ENCODE data around the gene HMGXB4. TPM values are rescaled to one million over a fixed set of nuclear protein-coding genes. Genes with fewer than 3 reads are reported as not detected.

HMGXB4 gene
- total RNA-seq, 3 donors from 2014 or later = 18.1 to 21.7 (median 21.6) TPM

DNA sequence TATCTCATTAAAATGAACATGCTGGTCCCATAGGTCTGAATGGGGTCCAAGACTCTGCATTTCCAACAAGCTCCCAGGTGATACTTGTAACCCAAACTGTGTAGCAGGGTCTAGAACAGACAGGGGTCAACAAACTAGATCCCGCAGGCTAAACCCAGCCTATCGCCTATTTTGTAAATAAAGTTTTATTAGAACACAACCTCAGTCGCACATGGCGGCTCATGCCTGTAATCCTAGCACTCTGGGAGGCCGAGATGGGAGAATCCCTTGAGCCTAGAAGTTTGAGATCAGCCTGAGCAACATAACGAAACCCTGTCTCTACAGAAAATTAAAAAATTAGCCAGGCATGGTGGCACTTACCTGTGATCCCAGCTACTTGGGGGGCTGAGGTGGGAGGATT lies 42.3 kb upstream of the HMGXB4 start:
- ATAC-seq = no peak
- TF ChIP-seq, protein P1, sequence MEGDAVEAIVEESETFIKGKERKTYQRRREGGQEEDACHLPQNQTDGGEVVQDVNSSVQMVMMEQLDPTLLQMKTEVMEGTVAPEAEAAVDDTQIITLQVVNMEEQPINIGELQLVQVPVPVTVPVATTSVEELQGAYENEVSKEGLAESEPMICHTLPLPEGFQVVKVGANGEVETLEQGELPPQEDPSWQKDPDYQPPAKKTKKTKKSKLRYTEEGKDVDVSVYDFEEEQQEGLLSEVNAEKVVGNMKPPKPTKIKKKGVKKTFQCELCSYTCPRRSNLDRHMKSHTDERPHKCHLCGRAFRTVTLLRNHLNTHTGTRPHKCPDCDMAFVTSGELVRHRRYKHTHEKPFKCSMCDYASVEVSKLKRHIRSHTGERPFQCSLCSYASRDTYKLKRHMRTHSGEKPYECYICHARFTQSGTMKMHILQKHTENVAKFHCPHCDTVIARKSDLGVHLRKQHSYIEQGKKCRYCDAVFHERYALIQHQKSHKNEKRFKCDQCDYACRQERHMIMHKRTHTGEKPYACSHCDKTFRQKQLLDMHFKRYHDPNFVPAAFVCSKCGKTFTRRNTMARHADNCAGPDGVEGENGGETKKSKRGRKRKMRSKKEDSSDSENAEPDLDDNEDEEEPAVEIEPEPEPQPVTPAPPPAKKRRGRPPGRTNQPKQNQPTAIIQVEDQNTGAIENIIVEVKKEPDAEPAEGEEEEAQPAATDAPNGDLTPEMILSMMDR (IDR thresholded peaks at IDR 0.05) = no peak
- Histone ChIP-seq H3K4me3 (no peak overlapping the region), H3K9me3 (no peaks in the 10 kb centered on the region), H3K4me1 (ENCODE audit: low read depth) (no peaks in the 10 kb centered on the region), H3K36me3 (ENCODE audit: low read depth) (no peaks in the 10 kb centered on the region)
- intact Hi-C loops (cut with DNase I, micrococcal nuclease) = no loop called here
- DNase-seq = no peak

DNA sequence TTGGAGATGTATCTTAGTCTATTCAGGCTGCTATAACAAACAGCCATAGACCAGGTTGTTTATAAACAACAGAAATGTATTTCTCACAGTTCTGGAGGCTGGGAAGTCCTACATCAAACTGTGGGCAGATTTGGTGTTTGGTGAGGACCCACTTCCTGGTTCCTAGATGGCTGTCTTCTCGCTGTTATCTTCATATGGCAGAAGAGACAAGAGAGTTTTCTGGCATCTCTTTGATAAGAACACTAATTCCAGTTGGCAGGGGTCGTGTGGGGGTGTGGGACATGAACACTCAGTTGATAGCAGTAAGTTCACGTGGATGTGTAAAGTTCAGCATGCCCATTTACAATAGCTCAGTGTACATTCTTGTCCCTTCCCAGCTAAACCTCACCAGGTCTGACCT lies 41.3 kb upstream of the HMGXB4 start:
- ATAC-seq (no peak), DNase-seq (no peak)
- TF ChIP-seq, protein P1 (IDR thresholded peaks at IDR 0.05) = no peak
- Histone ChIP-seq H3K36me3 (ENCODE audit: low read depth) (no peaks in the 10 kb centered on the region), H3K4me1 (ENCODE audit: low read depth) (no peaks in the 10 kb centered on the region), H3K9me3 (no peaks in the 10 kb centered on the region), H3K4me3 (no peak overlapping the region)
- intact Hi-C loops (cut with DNase I, micrococcal nuclease) = no loop called here

DNA sequence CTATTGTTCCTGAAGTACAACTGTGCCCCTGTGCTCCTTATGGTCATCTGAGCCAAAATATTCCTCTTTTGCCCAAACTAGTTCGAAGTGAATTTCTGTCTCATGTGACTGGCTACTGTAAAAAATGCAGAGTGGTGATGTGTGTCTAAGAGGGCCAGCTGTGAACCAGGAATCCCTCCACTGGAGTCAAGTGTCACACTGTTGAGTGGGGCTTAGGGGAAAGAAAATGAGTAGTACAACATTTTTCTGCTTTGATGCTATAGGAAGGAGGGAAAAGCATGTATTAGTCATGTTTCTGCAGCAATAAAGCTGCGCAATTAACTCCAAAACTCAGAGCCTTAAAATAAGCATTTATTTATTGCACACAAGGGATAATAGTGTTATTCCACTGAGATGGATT lies 39.8 kb upstream of the HMGXB4 start:
- ATAC-seq = no peak
- Histone ChIP-seq H3K4me1 (ENCODE audit: low read depth) (no peaks in the 10 kb centered on the region), H3K36me3 (ENCODE audit: low read depth) (no peaks in the 10 kb centered on the region), H3K4me3 (no peak overlapping the region), H3K9me3 (no peaks in the 10 kb centered on the region)
- intact Hi-C loops (cut with DNase I, micrococcal nuclease) = no loop called here
- no peak for DNase-seq
- TF ChIP-seq, protein P1 (IDR thresholded peaks at IDR 0.05) = no peak

DNA sequence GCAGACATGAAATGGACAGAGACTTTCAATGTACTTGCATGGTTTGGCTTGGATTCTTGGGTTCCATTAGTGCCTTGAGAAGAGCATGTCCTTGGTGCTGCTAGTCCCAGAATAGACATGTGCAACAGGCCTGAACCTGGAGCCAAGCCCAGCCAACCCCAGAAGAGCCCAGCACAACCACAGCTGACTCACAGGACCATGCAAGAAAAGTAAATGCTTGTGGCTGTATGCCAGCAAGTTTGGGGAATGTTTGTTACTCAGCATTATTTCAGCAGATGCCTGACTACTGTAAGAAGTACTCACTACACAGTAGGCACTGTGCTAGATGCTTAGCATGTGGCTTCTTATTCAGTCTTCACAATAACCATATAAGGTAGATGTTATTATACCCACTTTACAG lies 39.2 kb upstream of the HMGXB4 start:
- intact Hi-C loops (cut with DNase I, micrococcal nuclease) = no loop called here
- ATAC-seq (no peak), DNase-seq (no peak)
- Histone ChIP-seq H3K9me3 (no peaks in the 10 kb centered on the region), H3K4me1 (ENCODE audit: low read depth) (no peaks in the 10 kb centered on the region), H3K4me3 (no peak overlapping the region), H3K36me3 (ENCODE audit: low read depth) (no peaks in the 10 kb centered on the region)
- TF ChIP-seq, protein P1 (IDR thresholded peaks at IDR 0.05) = no peak

DNA sequence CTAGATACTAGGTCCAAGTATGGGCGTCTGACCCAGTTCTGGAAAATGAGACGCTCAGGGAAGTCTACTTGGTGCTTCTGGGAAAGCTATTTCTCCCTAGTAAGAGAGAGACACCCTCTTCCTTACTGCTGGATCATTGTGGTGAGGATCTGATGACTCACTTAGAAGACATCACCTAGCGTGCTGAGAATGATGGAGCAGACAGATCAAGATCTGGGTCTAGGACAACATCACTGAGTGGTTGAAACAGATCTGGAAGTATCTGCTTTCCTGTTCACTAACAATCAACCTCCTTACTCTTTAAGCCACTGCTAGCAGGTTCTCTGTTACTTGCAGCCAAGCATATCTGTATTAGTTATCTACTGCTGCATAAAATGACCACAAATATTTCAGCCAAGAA lies 38.3 kb upstream of the HMGXB4 start:
- H3K36me3 ChIP-seq (ENCODE audit: low read depth) = no peaks in the 10 kb centered on the region
- intact Hi-C loops (cut with DNase I, micrococcal nuclease) = no loop called here

More for the DNA sequence above, 38.3 kb upstream of the HMGXB4 start:
- Histone ChIP-seq H3K4me1 (ENCODE audit: low read depth) (no peaks in the 10 kb centered on the region), H3K4me3 (no peak overlapping the region), H3K9me3 (no peaks in the 10 kb centered on the region)
- ATAC-seq = no peak
- TF ChIP-seq, protein P1 (IDR thresholded peaks at IDR 0.05) = no peak
- no peak for DNase-seq
